Heart left ventricle (tissue), 16 donors: ENCODE data around the gene MLPH. TPM values are rescaled to one million over a fixed set of nuclear protein-coding genes. Genes with fewer than 3 reads are reported as not detected.

Experiments
- ATAC-seq, 4 donors: fragments of 200-7000 bp; cut with Tn5 transposase; one replicate each; pipeline ENCODE4 v1.9.1; 2020 to 2022; ENCODE audit warnings: moderate library complexity in 4 of 4, mild to moderate bottlenecking in 3 of 4, moderate number of reproducible peaks in 1 of 4
- DNase-seq, 5 donors: peaks; one replicate each; pipeline ENCODE4 v3.0.0-alpha.2; 2020
- H3K27ac ChIP-seq, 12 donors: fragments of 200-600 bp; sonication (generic) in 4 of 12; one replicate each; pipeline versions ENCODE4 v1.5.0 to v1.8.0; 2016 to 2022; ENCODE audit warnings: mild to moderate bottlenecking in 2 of 12
- H3K27me3 ChIP-seq, 9 donors: fragments of 200-600 bp; sonication (generic) in 2 of 9; one replicate each; pipeline versions ENCODE4 v1.5.1 to v1.8.0; 2016 to 2022; ENCODE audit warnings: mild to moderate bottlenecking in 3 of 9
- H3K36me3 ChIP-seq, 9 donors: fragments of 200-600 bp; sonication (generic) in 2 of 9; one replicate each; pipeline versions ENCODE4 v1.5.0 to v1.8.0; 2018 to 2022; ENCODE audit warnings: mild to moderate bottlenecking in 2 of 9
- H3K4me1 ChIP-seq, 12 donors: fragments of 200-600 bp; sonication (generic) in 4 of 12; one replicate each; pipeline versions ENCODE4 v1.5.0 to v1.8.0; 2016 to 2022; ENCODE audit warnings: mild to moderate bottlenecking in 3 of 12
- H3K4me3 ChIP-seq, 12 donors: fragments of 200-600 bp; sonication (generic) in 4 of 12; one replicate each; pipeline versions ENCODE4 v1.5.0 to v1.8.0; 2017 to 2022; ENCODE audit warnings: mild to moderate bottlenecking in 9 of 12, moderate library complexity in 4 of 12
- H3K9me3 ChIP-seq, 12 donors: fragments of 200-600 bp; sonication (generic) in 4 of 12; one replicate each; pipeline versions ENCODE4 v1.5.0 to v1.8.0; 2016 to 2022; ENCODE audit warnings: mild to moderate bottlenecking in 1 of 12
- CTCF ChIP-seq, 12 donors: fragments of 200-600 bp; sonication (generic) in 4 of 12; IDR thresholded peaks; one replicate each; pipeline versions ENCODE4 v1.5.0 to v1.8.0; 2018 to 2022; ENCODE audit warnings: antibody characterized with exemption in 12 of 12, mild to moderate bottlenecking in 5 of 12
- POLR2A ChIP-seq, 2 donors: fragments of 450-650 bp; IDR thresholded peaks; one replicate each; pipeline ENCODE4 v1.6.1; 2017; ENCODE audit warnings: antibody characterized with exemption in 2 of 2, mild to moderate bottlenecking in 2 of 2, moderate library complexity in 2 of 2
- WGBS, 4 donors: extraction: QIAGEN DNeasy Blood & Tissue Kit in 2 of 4; methylation state at CpG; one replicate each; pipeline versions ENCODE4 v1.1.5 to v1.1.7; 2013 to 2018; 5-methylcytosine and 5-hydroxymethylcytosine counted together
- intact Hi-C, 10 donors: fragments of 100-400 bp; cut with DNase I; formaldehyde crosslinking; loops; one replicate each; pipeline versions ENCODE4 v1.11.1 to v1.14.2; 2022
- polyA plus RNA-seq, 2 donors: library from polyadenylated mRNA; stranded (reverse); fragments of 200-250 nt; gene quantifications; one replicate each; pipeline ENCODE4 v1.2.3, GENCODE V29; 2013
- total RNA-seq, 9 donors: library from RNA; depleted of rRNA in 2 of 9; stranded (reverse); fragments of >200 nt in 2 of 9; fragmentation: NEBNext Ultra II Directional in 3 of 9; extraction: Animal tissue kit (Norgen Biotek cat#: 25700) in 3 of 9; gene quantifications; one replicate each; pipeline versions ENCODE4 v1.1.0 to v1.2.4, GENCODE V29; 2016 to 2023
- donor health status: ischemic (EF 13 %, LVEDD 7.1; RV severe dilation, severe dysfunction).
- donor health status: healthy with polysubstance abuse.
- donor health status: DM: no; HTN: yes; CAD: no.
- donor health status: DM: no; HTN: no; CAD: no.
- donor health status: ischemic (EF 25% LVEDD 6.9; RV normal size, moderate dysfunction).
- donor health status: ischemic (EF 25% LVEDD 5.7; RV mildly dilated, moderate dysfunction).
- donor health status: healthy.
- donor health status: DM: yes; HTN: yes; CAD: no.
- donor health status: ischemic (EF 35%, LVEDD 5.7; RV mildly dilated, moderate dysfunction).
- donor health status: nonischemic (EF 11% LVEDD 7.7; RV severe dilation, severe dysfunction).
- donor health status: DM: yes; HTN: yes; CAD: no.
- donor health status: PGD.
- donor health status: ischemic (EF 29% LVEDD 5.4; RV normal size, mild dysfunction).
- donor health status: nonischemic (EF 23%, LVEDD 6.1; RV moderate dilation, normal function).

Gene MLPH
- total and polyA plus RNA-seq, 11 donors: 18.3 to 60.3 (median 30.7) TPM

GRCh38 chr2:237538901-237539300 is 51.9 kb downstream of the MLPH start:
- no peaks in the 10 kb centered on the region for H3K9me3 ChIP-seq
- WGBS, 4 donors: 86 to 95% (median 94%) methylated on average over 18 of the region's 18 CpGs
- H3K27me3 ChIP-seq: no peaks in the 10 kb centered on the region
- TF ChIP-seq POLR2A (IDR thresholded peaks at IDR 0.05) (no peak), CTCF (IDR thresholded peaks at IDR 0.05) (no peak)
- peaks cover 0 to 2% (median 0%) of the 10 kb centered on the region in 9 donors for H3K36me3 ChIP-seq
- no peak overlapping the region for H3K27ac ChIP-seq
- peaks cover 0 to 20% (median 16%) of the 10 kb centered on the region in 12 donors for H3K4me1 ChIP-seq
- ATAC-seq (no peak), DNase-seq (peak in 1 of 5 donors; percentile 6)
- intact Hi-C loops: no loop called here
- H3K4me3 ChIP-seq: no peak overlapping the region

DNA sequence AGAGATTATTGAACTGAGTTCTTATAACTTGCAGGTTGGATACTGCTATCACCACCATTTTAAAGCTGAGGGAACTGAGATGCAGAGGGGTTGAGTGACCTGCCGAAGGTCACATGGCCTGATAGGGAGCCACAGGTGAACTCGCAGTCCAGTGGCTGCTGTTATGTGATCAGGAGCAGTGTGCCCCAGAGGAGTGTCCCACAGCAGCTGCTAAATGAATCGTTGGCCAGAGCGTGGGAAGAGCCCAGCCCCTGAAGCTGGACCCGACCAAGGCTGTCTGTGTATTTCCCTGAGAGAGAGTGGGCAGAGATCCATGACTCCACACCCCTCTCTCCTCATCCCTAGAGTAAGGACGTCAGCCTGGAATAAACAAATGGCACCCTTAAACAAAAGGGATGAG is 52.6 kb downstream of the MLPH start:
- 56 to 69% (median 59%) methylated on average over 6 of the region's 6 CpGs for WGBS, 4 donors
- Histone ChIP-seq H3K27me3 (no peaks in the 10 kb centered on the region), H3K4me3 (no peak overlapping the region), H3K9me3 (no peaks in the 10 kb centered on the region), H3K27ac (peak overlapping the region in 1 of 12 donors; percentile 22), H3K4me1 (peaks cover 0 to 20% (median 16%) of the 10 kb centered on the region in 12 donors), H3K36me3 (no peaks in the 10 kb centered on the region)
- ATAC-seq (peak in 2 of 4 donors; percentile 50 to 68), DNase-seq (peak in 1 of 5 donors; percentile 50)
- TF ChIP-seq POLR2A (IDR thresholded peaks at IDR 0.05): no peak
- TF ChIP-seq CTCF (IDR thresholded peaks at IDR 0.05): no peak
- intact Hi-C loops: no loop called here

GRCh38 chr2:237540223-237540775 is 53.2 kb downstream of the MLPH start:
- Histone ChIP-seq H3K27ac (peak overlapping the region in 1 of 12 donors; percentile 22), H3K36me3 (peaks cover 0 to 2% (median 0%) of the 10 kb centered on the region in 9 donors), H3K4me1 (peaks cover 0 to 20% (median 16%) of the 10 kb centered on the region in 12 donors), H3K4me3 (no peak overlapping the region), H3K27me3 (no peaks in the 10 kb centered on the region), H3K9me3 (no peaks in the 10 kb centered on the region)
- intact Hi-C loops: no loop called here
- ATAC-seq (peak in 3 of 4 donors; percentile 20 to 44 (median 32)), DNase-seq (peak in 1 of 5 donors; percentile 19)
- 60 to 72% (median 67%) methylated on average over 13 of the region's 13 CpGs for WGBS, 4 donors
- TF ChIP-seq CTCF (IDR thresholded peaks at IDR 0.05) (no peak), POLR2A (IDR thresholded peaks at IDR 0.05) (no peak)

GRCh38 chr2:237540823-237541222 is 53.8 kb downstream of the MLPH start:
- H3K36me3 ChIP-seq: peaks cover 0 to 5% (median 0%) of the 10 kb centered on the region in 9 donors
- ATAC-seq (peak; percentile 63 to 94 (median 86)), DNase-seq (peak in 4 of 5 donors; percentile 71 to 80 (median 72))
- intact Hi-C loops: no loop called here
- peak overlapping the region in 1 of 12 donors; percentile 25 for H3K27ac ChIP-seq
- peaks cover 0 to 20% (median 16%) of the 10 kb centered on the region in 12 donors for H3K4me1 ChIP-seq
- no peaks in the 10 kb centered on the region for H3K9me3 ChIP-seq
- H3K4me3 ChIP-seq: no peak overlapping the region
- H3K27me3 ChIP-seq: no peaks in the 10 kb centered on the region
- WGBS, 4 donors: 28 to 58% (median 44%) methylated on average over 6 of the region's 6 CpGs
- no peak for TF ChIP-seq POLR2A (IDR thresholded peaks at IDR 0.05)
